Measurements from ENCODE around the gene PRICKLE3. TPM values are rescaled to one million over a fixed set of nuclear protein-coding genes. Genes with fewer than 3 reads are reported as not detected.
A peak's percentile ranks its signal among the peaks of the same experiment; 100 is the strongest.

Gene PRICKLE3
- total RNA-seq, 1 donor = 19.9 TPM

DNA sequence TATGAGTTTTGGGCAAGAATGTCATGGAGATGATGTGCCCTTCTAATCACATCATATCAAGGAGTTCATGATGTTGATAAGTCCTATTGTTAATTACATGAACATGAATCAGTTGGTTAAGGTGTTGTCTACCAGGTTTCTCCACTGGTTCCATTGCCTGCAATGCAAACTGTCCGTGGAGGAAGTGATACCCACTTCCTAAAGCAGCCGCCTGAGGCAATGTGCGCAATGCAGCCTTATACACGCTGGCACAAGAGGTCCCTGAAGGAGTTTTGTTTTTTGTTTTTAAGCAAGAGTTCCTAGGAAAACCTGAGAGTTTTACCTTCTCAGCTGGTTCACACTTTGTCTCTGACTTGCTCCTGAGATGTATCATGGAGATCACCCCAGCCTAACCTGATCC, 56.7 kb downstream of the PRICKLE3 start:
- peak in 1 of 3 donors; percentile 30 for DNase-seq (ENCODE audit: low read depth in 2 of 3, low spot score in 2 of 3)

DNA sequence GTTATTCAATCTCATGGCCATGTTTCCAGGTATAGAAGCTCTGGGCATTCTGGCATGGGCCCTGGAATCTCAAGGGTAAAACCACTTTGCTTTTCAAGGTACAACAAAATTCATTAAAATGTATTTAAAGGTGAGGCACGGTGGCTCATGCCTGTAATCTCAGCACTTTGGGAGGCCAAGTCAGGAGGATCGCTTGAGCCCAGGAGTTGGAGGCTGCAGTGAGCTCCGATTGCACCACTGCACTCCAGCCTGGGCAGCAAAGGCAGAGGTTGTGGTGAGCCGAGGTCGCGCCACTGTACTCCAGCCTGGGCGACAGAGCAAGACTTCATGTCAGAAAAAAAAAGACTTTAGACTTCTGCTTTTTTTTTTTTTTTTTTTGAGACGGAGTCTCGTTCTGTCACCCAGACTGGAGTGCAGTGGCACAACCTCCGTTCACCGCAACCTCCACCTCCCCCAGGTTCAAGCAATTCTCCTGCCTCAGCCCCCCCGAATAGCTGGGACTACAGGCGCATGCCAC, 58.4 kb downstream of the PRICKLE3 start:
- DNase-seq (ENCODE audit: low read depth in 2 of 3, low spot score in 2 of 3) = peak in 1 of 3 donors; percentile 44

Small RNA genes lying within 50 kb of the gene (small RNA-seq; reads per million reads assigned to genes)
- gene RN7SL262P = not detected

Other genes starting within 250 kb of the PRICKLE3 start
- gene OTUD5, start 228.8 kb downstream of the PRICKLE3 start, total RNA-seq = 55.5 TPM
- 3.0 TPM for gene KCND1, start 214.5 kb downstream of the PRICKLE3 start, total RNA-seq
- 24.2 TPM for gene GRIPAP1, start 184.1 kb downstream of the PRICKLE3 start, total RNA-seq
- 63.0 TPM for gene TFE3, start 143.0 kb downstream of the PRICKLE3 start, total RNA-seq
- 3.5 TPM for gene CCDC120, start 127.4 kb downstream of the PRICKLE3 start, total RNA-seq
- 14.0 TPM for gene PRAF2, start 112.4 kb downstream of the PRICKLE3 start, total RNA-seq
- gene WDR45, start 106.5 kb downstream of the PRICKLE3 start, total RNA-seq = 75.7 TPM
- 15.6 TPM for gene GPKOW, start 62.6 kb downstream of the PRICKLE3 start, total RNA-seq
- 3.5 TPM for gene MAGIX, start 23.6 kb downstream of the PRICKLE3 start, total RNA-seq
- 45.5 TPM for gene PLP2, start 14.5 kb downstream of the PRICKLE3 start, total RNA-seq
- 2.4 TPM for gene SYP, start 13.8 kb upstream of the PRICKLE3 start, total RNA-seq
- 1.3 TPM for gene CACNA1F, start 47.0 kb upstream of the PRICKLE3 start, total RNA-seq
- gene CCDC22, start 49.1 kb upstream of the PRICKLE3 start, total RNA-seq = 17.8 TPM
- gene FOXP3, start 78.3 kb upstream of the PRICKLE3 start, total RNA-seq = under 0.01 TPM
- 5.9 TPM for gene PPP1R3F, start 83.4 kb upstream of the PRICKLE3 start, total RNA-seq
- not detected for gene GAGE10, start 117.3 kb upstream of the PRICKLE3 start, total RNA-seq
- not detected for gene GAGE12J, start 135.7 kb upstream of the PRICKLE3 start, total RNA-seq
- not detected for gene GAGE13, start 145.2 kb upstream of the PRICKLE3 start, total RNA-seq